Ovary (tissue), 9 donors: ENCODE results near the gene HRH2. TPM values are rescaled to one million over a fixed set of nuclear protein-coding genes. Genes with fewer than 3 reads are reported as not detected.

ENCODE experiments used
- DNase-seq, 5 donors: peaks; one replicate each; pipeline ENCODE4 v3.0.0-alpha.2; 2019 to 2020
- H3K27ac ChIP-seq, 2 donors: fragments of 200-600 bp; one replicate each; pipeline versions ENCODE4 v1.5.1 to v1.8.0; 2019 to 2022
- H3K27me3 ChIP-seq: fragments of 200-600 bp; one replicate; pipeline ENCODE4 v1.8.0; 2022
- H3K36me3 ChIP-seq: fragments of 200-600 bp; sonication (generic); one replicate; pipeline ENCODE4 v1.5.1; 2019
- H3K4me1 ChIP-seq: one replicate; pipeline ENCODE4 v1.8.1; 2013; ENCODE audit warnings: mild to moderate bottlenecking, moderate library complexity; ENCODE audit not compliant: insufficient read depth
- H3K4me3 ChIP-seq: fragments of 200-600 bp; sonication (generic); one replicate; pipeline ENCODE4 v1.5.1; 2017
- H3K9me3 ChIP-seq, 2 donors: fragments of 200-600 bp in 1 of 2; sonication (generic) in 1 of 2; one replicate each; pipeline versions ENCODE4 v1.5.1 to v1.8.1; 2013 to 2019; ENCODE audit warnings: mild to moderate bottlenecking in 1 of 2, moderate library complexity in 1 of 2
- EP300 ChIP-seq: sonication (generic); formaldehyde crosslinking; IDR thresholded peaks from one replicate; pipeline ENCODE4 v1.6.1; 2017; ENCODE audit warnings: antibody characterized with exemption
- POLR2A ChIP-seq: fragments of 450-650 bp; IDR thresholded peaks from one replicate; pipeline ENCODE4 v1.6.1; 2017; ENCODE audit warnings: antibody characterized with exemption, mild to moderate bottlenecking, moderate library complexity
- WGBS, 3 donors: extraction: QIAGEN DNeasy Blood & Tissue Kit in 1 of 3; methylation state at CpG; one replicate each; pipeline versions ENCODE4 v1.1.5 to v1.1.7; 2013 to 2017; 5-methylcytosine and 5-hydroxymethylcytosine counted together
- intact Hi-C, 4 donors: fragments of 100-400 bp; cut with DNase I; formaldehyde crosslinking; loops; one replicate each; pipeline versions ENCODE4 v1.11.0 to v1.15.1; 2022 to 2023
- polyA plus RNA-seq, 2 donors: library from polyadenylated mRNA; stranded (reverse); fragments of 200-250 nt in 1 of 2; fragments of 350-450 nt in 1 of 2; fragmentation: Illumina TruSeq in 1 of 2; extraction: RNeasy Lipid Tissue Mini Kit (QIAGEN cat#74804) in 1 of 2; gene quantifications; one replicate each; pipeline ENCODE4 v1.2.3, GENCODE V29; 2013 to 2014
- total RNA-seq, 7 donors: library from RNA; depleted of rRNA in 2 of 7; stranded (reverse); fragments of >200 nt in 2 of 7; fragmentation: NEBNext Ultra II Directional in 3 of 7; extraction: Animal tissue kit (Norgen Biotek cat#: 25700) in 3 of 7; gene quantifications; one replicate each; pipeline versions ENCODE4 v1.1.0 to v1.2.4, GENCODE V29; 2016 to 2023
- TF ChIP-seq, protein P1 (sequence below), 3 donors: fragments of 450-650 bp in 2 of 3; fragments of 200-600 bp in 1 of 3; IDR thresholded peaks; one replicate each; pipeline versions ENCODE4 v1.5.1 to v1.8.0; 2016 to 2022; ENCODE audit warnings: antibody characterized with exemption in 3 of 3, mild to moderate bottlenecking in 1 of 3
- donor health status: DM: no; HTN: no; CAD: no; lungs with moderate emphysema.
- donor health status: DM: no; HTN: no; CAD: no.
- donor health status: Bipolar disorder and iron deficiency.
- donor health status: DM: yes; HTN: yes; CAD: no.
- donor health status: DM: no; HTN: no; CAD: no.
- donor health status: DM: yes; HTN: yes; CAD: no.

Gene HRH2
- total and polyA plus RNA-seq, 9 donors: 0.23 to 3.3 (median 1.2) TPM

DNA sequence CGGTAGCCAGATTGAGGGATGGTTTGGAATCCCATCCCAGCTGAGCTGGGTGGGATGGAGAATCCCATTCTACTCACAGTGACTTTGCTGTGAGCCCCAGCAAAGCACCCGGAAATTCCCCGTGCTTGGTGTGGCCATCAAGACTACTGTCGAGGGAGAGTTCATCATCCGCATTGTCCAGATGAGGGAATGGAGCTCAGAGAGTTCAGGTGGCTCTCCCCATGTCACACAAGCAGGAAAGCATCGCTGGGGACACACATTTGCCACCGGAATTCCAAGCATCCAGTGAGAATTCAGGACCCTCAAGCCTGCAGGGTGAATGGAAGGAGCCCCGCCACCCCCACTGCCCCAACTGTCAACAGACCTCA, 54.4 kb downstream of the HRH2 start:
- intact Hi-C loops: no loop called here
- no peaks in the 10 kb centered on the region for H3K27me3 ChIP-seq
- no peaks in the 10 kb centered on the region for H3K36me3 ChIP-seq
- 75 to 79% (median 78%) methylated on average over 8 of the region's 8 CpGs for WGBS, 3 donors
- H3K4me3 ChIP-seq: no peak overlapping the region
- no peaks in the 10 kb centered on the region for H3K9me3 ChIP-seq
- no peaks in the 10 kb centered on the region for H3K4me1 ChIP-seq
- TF ChIP-seq POLR2A: no peak
- TF ChIP-seq, protein P1, sequence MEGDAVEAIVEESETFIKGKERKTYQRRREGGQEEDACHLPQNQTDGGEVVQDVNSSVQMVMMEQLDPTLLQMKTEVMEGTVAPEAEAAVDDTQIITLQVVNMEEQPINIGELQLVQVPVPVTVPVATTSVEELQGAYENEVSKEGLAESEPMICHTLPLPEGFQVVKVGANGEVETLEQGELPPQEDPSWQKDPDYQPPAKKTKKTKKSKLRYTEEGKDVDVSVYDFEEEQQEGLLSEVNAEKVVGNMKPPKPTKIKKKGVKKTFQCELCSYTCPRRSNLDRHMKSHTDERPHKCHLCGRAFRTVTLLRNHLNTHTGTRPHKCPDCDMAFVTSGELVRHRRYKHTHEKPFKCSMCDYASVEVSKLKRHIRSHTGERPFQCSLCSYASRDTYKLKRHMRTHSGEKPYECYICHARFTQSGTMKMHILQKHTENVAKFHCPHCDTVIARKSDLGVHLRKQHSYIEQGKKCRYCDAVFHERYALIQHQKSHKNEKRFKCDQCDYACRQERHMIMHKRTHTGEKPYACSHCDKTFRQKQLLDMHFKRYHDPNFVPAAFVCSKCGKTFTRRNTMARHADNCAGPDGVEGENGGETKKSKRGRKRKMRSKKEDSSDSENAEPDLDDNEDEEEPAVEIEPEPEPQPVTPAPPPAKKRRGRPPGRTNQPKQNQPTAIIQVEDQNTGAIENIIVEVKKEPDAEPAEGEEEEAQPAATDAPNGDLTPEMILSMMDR (IDR thresholded peaks at IDR 0.05): no peak
- TF ChIP-seq EP300: no peak
- no peak overlapping the region for H3K27ac ChIP-seq
- no peak for DNase-seq

DNA sequence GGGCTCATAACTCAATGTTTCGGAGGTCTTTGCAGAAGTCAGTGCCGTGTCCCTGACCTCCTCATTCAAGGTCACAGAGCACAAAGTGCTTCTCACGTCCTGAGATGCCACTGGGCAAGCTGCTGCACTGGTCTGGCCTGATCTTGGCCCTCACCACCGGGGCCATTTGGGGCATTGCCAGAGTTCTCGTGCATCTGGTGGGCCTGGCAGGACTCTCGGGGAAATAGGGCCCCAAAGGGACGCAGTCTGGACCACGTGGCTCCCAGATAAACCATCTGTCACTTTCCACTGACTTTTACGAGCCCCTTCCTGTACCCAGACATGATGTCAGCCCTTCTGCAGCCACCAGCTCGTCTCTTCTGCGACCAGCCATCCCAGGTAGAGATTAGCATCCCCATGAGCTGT, 54.8 kb downstream of the HRH2 start:
- intact Hi-C loops: no loop called here
- no peak overlapping the region for H3K4me3 ChIP-seq
- WGBS, 3 donors: 5 to 14% (median 11%) methylated on average over 11 of the region's 11 CpGs
- H3K9me3 ChIP-seq: no peaks in the 10 kb centered on the region
- no peaks in the 10 kb centered on the region for H3K27me3 ChIP-seq
- DNase-seq: no peak
- H3K4me1 ChIP-seq: no peaks in the 10 kb centered on the region
- TF ChIP-seq POLR2A (no peak), EP300 (no peak)
- TF ChIP-seq, protein P1 (IDR thresholded peaks at IDR 0.05): no peak
- H3K27ac ChIP-seq: no peak overlapping the region
- no peaks in the 10 kb centered on the region for H3K36me3 ChIP-seq

DNA sequence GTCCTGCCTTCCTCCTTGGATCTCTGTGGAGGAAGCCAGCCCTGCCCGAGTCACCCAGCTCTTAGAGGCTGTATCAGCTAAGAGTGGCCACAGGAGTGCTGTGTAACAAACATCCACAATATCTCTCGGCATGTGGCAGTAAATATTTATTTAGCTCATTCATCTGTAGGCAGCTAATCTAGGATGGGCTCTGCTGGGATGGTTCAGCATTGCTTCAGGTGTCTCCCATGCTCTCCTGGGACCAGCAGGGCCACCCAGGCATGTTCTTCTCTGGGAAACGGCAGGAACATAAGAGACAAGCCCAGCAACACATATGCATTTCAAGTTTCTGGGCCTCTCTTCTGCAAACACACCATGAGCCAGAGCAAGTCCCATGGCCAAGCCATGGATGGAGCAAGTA, 56.1 kb downstream of the HRH2 start:
- TF ChIP-seq EP300 (no peak), POLR2A (no peak)
- TF ChIP-seq, protein P1 (IDR thresholded peaks at IDR 0.05): no peak
- Histone ChIP-seq H3K27me3 (no peaks in the 10 kb centered on the region), H3K4me1 (no peaks in the 10 kb centered on the region), H3K9me3 (no peaks in the 10 kb centered on the region), H3K4me3 (no peak overlapping the region), H3K36me3 (no peaks in the 10 kb centered on the region), H3K27ac (no peak overlapping the region)
- 76 to 85% (median 80%) methylated on average over 3 of the region's 3 CpGs for WGBS, 3 donors
- intact Hi-C loops: no loop called here
- DNase-seq: no peak

DNA sequence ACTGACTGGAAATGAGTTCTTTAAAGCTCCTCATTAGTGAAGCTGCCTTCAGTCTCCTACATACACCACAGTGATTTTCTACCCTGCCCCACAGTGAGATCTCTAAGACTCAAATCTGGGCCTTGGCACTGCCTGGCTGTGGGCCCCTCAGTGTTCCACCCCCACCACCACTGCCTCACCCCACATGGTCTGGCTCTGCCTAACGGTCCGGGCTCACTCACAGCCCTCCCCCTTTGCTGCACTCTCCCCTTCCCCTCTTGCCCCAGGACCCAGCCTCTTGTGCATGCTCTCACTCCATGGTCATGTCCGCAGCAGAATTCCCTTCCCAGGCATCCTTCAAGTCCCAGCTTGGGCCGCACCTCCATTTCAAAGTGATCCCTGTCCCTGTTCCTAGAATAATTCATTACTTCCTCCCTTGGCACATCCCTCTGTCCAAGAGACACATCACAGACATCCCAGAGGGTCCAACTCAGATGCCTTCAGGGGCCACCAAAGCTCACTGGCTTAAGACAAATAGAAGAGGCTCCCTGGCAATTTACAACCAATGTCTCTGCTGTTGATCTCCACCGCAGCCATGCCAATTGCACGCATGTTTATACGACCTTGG, 56.7 kb downstream of the HRH2 start:
- H3K27me3 ChIP-seq: no peaks in the 10 kb centered on the region
- intact Hi-C loops: loop anchor here in 1 of 4 donors (5.0 kb wide), 1 partner anchor 177 kb away; no protein-coding TSS in a partner anchor
- 78 to 83% (median 81%) methylated on average over 7 of the region's 7 CpGs for WGBS, 3 donors
- no peak for DNase-seq
- no peaks in the 10 kb centered on the region for H3K4me1 ChIP-seq
- TF ChIP-seq, protein P1 (IDR thresholded peaks at IDR 0.05): no peak
- TF ChIP-seq POLR2A (no peak), EP300 (no peak)
- H3K4me3 ChIP-seq: no peak overlapping the region
- no peaks in the 10 kb centered on the region for H3K36me3 ChIP-seq
- no peak overlapping the region for H3K27ac ChIP-seq
- H3K9me3 ChIP-seq: no peaks in the 10 kb centered on the region
